Measurements from ENCODE around the gene STX7. TPM values are rescaled to one million over a fixed set of nuclear protein-coding genes. Genes with fewer than 3 reads are reported as not detected.

Gene STX7
- total RNA-seq, 4 donors from 2014 or later, result 22.3 to 82.9 (median 67.5) TPM

- DNase-seq, result no peak
- no peaks in the 10 kb centered on the region for H3K27me3 ChIP-seq
- intact Hi-C loops (cut with DNase I; ENCODE audit: low total_unique reads), result no loop called here
- no peaks in the 10 kb centered on the region for H3K9me3 ChIP-seq
- no peak overlapping the region for H3K27ac ChIP-seq
- H3K4me3 ChIP-seq, result no peak overlapping the region
- no peak for TF ChIP-seq CTCF (IDR thresholded peaks at IDR 0.05)
- no peak for TF ChIP-seq POLR2A (IDR thresholded peaks at IDR 0.05)
- H3K4me1 ChIP-seq, result peaks cover 0 to 9% of the 10 kb centered on the region in 2 donors
- H3K36me3 ChIP-seq, result no peaks in the 10 kb centered on the region
Measured at GRCh38 chr6:132498638-132499037, 14.3 kb downstream of the STX7 start.

DNA sequence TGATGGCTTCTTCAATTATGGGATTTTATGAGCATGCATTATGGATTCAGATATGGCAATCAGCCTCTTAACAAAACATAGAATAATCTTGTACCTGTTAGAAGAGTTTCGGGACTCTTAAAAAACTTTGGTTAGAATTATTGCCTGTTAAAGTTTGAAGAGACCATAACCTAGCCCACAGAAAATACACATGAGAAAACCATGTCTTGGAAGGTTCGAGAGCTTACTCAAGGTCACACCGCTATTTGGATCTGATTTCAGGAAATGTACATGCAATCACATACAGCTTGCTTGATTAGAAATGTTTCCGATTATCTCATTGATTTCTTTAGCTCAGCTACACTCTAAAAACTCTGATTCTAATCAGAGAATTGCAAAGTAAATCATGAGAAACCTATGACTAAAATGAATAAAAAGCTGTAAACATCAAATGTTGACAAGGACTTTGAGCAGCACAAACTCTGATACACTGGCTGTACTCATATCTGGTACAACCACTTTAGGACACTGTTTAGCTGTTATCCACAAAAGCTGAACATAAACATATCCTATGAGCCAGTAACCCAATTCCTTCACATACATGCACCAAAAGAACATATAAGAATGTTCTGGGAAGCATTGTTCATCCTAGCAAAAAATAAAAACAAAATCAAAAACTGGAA lies 16.3 kb downstream of the STX7 start:
- Histone ChIP-seq H3K27me3 (no peaks in the 10 kb centered on the region), H3K4me1 (peaks cover 0 to 9% of the 10 kb centered on the region in 2 donors), H3K36me3 (no peaks in the 10 kb centered on the region), H3K27ac (no peak overlapping the region), H3K9me3 (no peaks in the 10 kb centered on the region), H3K4me3 (no peak overlapping the region)
- TF ChIP-seq POLR2A (IDR thresholded peaks at IDR 0.05) (no peak), CTCF (IDR thresholded peaks at IDR 0.05) (no peak)
- DNase-seq, result no peak
- intact Hi-C loops (cut with DNase I; ENCODE audit: low total_unique reads), result no loop called here

- Histone ChIP-seq H3K27me3 (no peaks in the 10 kb centered on the region), H3K4me3 (no peak overlapping the region), H3K36me3 (no peaks in the 10 kb centered on the region), H3K9me3 (no peaks in the 10 kb centered on the region), H3K4me1 (peaks cover 0 to 9% of the 10 kb centered on the region in 2 donors), H3K27ac (peak overlapping the region in 1 of 2 donors; percentile 34)
- no peak for TF ChIP-seq POLR2A (IDR thresholded peaks at IDR 0.05)
- TF ChIP-seq CTCF (IDR thresholded peaks at IDR 0.05), result no peak
- intact Hi-C loops (cut with DNase I; ENCODE audit: low total_unique reads), result no loop called here
- DNase-seq, result no peak
Measured at GRCh38 chr6:132495604-132496079, 17.3 kb downstream of the STX7 start.

DNA sequence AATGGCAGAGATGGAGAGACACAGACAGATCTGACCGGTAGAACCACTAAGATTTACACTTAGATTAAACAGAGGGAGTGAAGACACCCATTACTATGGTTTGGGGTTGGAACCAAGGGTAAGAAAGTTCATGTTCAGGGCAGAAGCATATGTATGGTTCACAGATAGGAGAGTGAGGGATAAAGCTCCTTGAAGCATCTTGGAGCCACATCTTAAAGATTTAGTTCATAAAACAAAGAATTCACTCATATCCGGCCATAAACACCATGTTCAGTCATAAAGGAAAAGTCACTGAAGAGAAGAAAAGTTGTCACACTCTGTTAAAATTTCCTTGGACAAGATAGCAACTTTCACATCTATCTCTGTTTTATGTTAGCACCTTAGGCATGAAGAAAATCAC lies 18.0 kb downstream of the STX7 start:
- intact Hi-C loops (cut with DNase I; ENCODE audit: low total_unique reads), result no loop called here
- no peaks in the 10 kb centered on the region for H3K9me3 ChIP-seq
- H3K27me3 ChIP-seq, result no peaks in the 10 kb centered on the region
- peaks cover 0 to 9% of the 10 kb centered on the region in 2 donors for H3K4me1 ChIP-seq
- no peak overlapping the region for H3K4me3 ChIP-seq
- TF ChIP-seq POLR2A (IDR thresholded peaks at IDR 0.05) (no peak), CTCF (IDR thresholded peaks at IDR 0.05) (no peak)
- H3K36me3 ChIP-seq, result no peaks in the 10 kb centered on the region
- no peak overlapping the region for H3K27ac ChIP-seq
- DNase-seq, result no peak

- peaks cover 0 to 9% of the 10 kb centered on the region in 2 donors for H3K4me1 ChIP-seq
- no peak for TF ChIP-seq POLR2A (IDR thresholded peaks at IDR 0.05)
- TF ChIP-seq CTCF (IDR thresholded peaks at IDR 0.05), result no peak
- no peak overlapping the region for H3K27ac ChIP-seq
- intact Hi-C loops (cut with DNase I; ENCODE audit: low total_unique reads), result no loop called here
- H3K4me3 ChIP-seq, result no peak overlapping the region
- H3K27me3 ChIP-seq, result no peaks in the 10 kb centered on the region
- no peaks in the 10 kb centered on the region for H3K36me3 ChIP-seq
- DNase-seq, result no peak
- no peaks in the 10 kb centered on the region for H3K9me3 ChIP-seq
Measured at GRCh38 chr6:132491881-132492280, 21.0 kb downstream of the STX7 start.

All from uterus (tissue), 4 donors.